HepG2 (cell line): ENCODE results near the gene FAM219A. TPM values are rescaled to one million over a fixed set of nuclear protein-coding genes. Genes with fewer than 3 reads are reported as not detected.

Experiments
- AGO2 ChIP-seq: fragments of 200-400 bp; formaldehyde crosslinking; optimal IDR thresholded peaks from 2 replicates; pipeline ENCODE3; 2017; ENCODE audit warnings: mild to moderate bottlenecking, low read depth, low read length, moderate library complexity
- DZIP1 ChIP-seq: sonication (generic); formaldehyde crosslinking; IDR thresholded peaks from 2 replicates; pipeline ENCODE4 v1.5.0; 2020; ENCODE audit warnings: mild to moderate bottlenecking, missing genetic modification reagents
- EEA1 ChIP-seq: sonication (generic); formaldehyde crosslinking; IDR thresholded peaks from 2 replicates; pipeline ENCODE4 v1.5.1; 2020; ENCODE audit warnings: mild to moderate bottlenecking, missing genetic modification reagents, borderline replicate concordance
- EP300 ChIP-seq, 3 experiments: sonication (generic) in 1 of 3; formaldehyde crosslinking in 1 of 3; IDR thresholded peaks; 2 replicates each; pipeline versions ENCODE4 v1.5.1 to v1.6.1; 2011 to 2020; ENCODE audit warnings: low read depth in 2 of 3, low read length in 2 of 3, borderline replicate concordance in 1 of 3, improper control_type of control experiment in 1 of 3, mild to moderate bottlenecking in 1 of 3, missing genetic modification reagents in 1 of 3, moderate library complexity in 1 of 3
- GATA4 ChIP-seq: sonication (generic); IDR thresholded peaks from 2 replicates; pipeline ENCODE4 v1.6.1; 2016; ENCODE audit warnings: antibody characterized with exemption, low read depth, borderline replicate concordance
- HIVEP1 ChIP-seq: sonication (generic); formaldehyde crosslinking; IDR thresholded peaks from 2 replicates; pipeline ENCODE4 v1.4.0; 2020; ENCODE audit warnings: mild to moderate bottlenecking, missing genetic modification reagents
- SMAD3 ChIP-seq: sonication (generic); formaldehyde crosslinking; IDR thresholded peaks from 2 replicates; pipeline ENCODE4 v1.4.0; 2020; ENCODE audit warnings: missing genetic modification reagents
- SMC3 ChIP-seq: IDR thresholded peaks from 2 replicates; pipeline ENCODE4 v1.6.1; 2011; ENCODE audit warnings: low read length, improper control_type of control experiment
- STAT5B ChIP-seq: sonication (generic); formaldehyde crosslinking; IDR thresholded peaks from 2 replicates; pipeline ENCODE4 v1.4.0; 2020; ENCODE audit warnings: missing genetic modification reagents
- TGIF2 ChIP-seq: IDR thresholded peaks from 2 replicates; pipeline ENCODE4 v1.6.1; 2016; ENCODE audit warnings: control low read depth, missing compliant biosample characterization
- ZBTB2 ChIP-seq: sonication (generic); formaldehyde crosslinking; IDR thresholded peaks from 2 replicates; pipeline ENCODE4 v1.8.0; 2022; ENCODE audit warnings: low read depth, missing genetic modification reagents
- ZBTB7B ChIP-seq: sonication (generic); formaldehyde crosslinking; IDR thresholded peaks from 2 replicates; pipeline ENCODE4 v1.4.0; 2020; ENCODE audit warnings: missing genetic modification reagents
- ZBTB8A ChIP-seq: sonication (generic); formaldehyde crosslinking; IDR thresholded peaks from 2 replicates; pipeline ENCODE4 v1.4.0; 2020; ENCODE audit warnings: mild to moderate bottlenecking, low read depth, missing genetic modification reagents, borderline replicate concordance
- ZKSCAN1 ChIP-seq: fragments of 150-350 bp; IDR thresholded peaks from 2 replicates; pipeline ENCODE4 v1.6.1; 2014; ENCODE audit warnings: low read length
- ZNF275 ChIP-seq: sonication (generic); formaldehyde crosslinking; IDR thresholded peaks from 2 replicates; pipeline ENCODE4 v1.8.0; 2022; ENCODE audit warnings: missing genetic modification reagents, mild to moderate bottlenecking, inconsistent platforms, borderline replicate concordance
- ZNF460 ChIP-seq: sonication (generic); formaldehyde crosslinking; IDR thresholded peaks from 2 replicates; pipeline ENCODE4 v1.5.1; 2020; ENCODE audit warnings: missing genetic modification reagents, mild to moderate bottlenecking, borderline replicate concordance
- ZNF468 ChIP-seq: sonication (generic); formaldehyde crosslinking; IDR thresholded peaks from 2 replicates; pipeline ENCODE4 v1.8.0; 2022; ENCODE audit warnings: mild to moderate bottlenecking, moderate library complexity, missing genetic modification reagents
- ZNF577 ChIP-seq: sonication (generic); formaldehyde crosslinking; IDR thresholded peaks from 2 replicates; pipeline ENCODE4 v1.4.0; 2020; ENCODE audit warnings: mild to moderate bottlenecking, low read depth, missing genetic modification reagents, borderline replicate concordance
- ZNF644 ChIP-seq: IDR thresholded peaks from 2 replicates; pipeline ENCODE4 v1.6.1; 2016; ENCODE audit warnings: low read depth
- ZSCAN25 ChIP-seq: sonication (generic); formaldehyde crosslinking; IDR thresholded peaks from 2 replicates; pipeline ENCODE4 v1.8.0; 2022; ENCODE audit warnings: mild to moderate bottlenecking, missing genetic modification reagents
- polyA plus RNA-seq, 8 experiments: library from polyadenylated mRNA; depleted of rRNA in 3 of 8; stranded (reverse) in 7 of 8; unstranded in 1 of 8; fragments of >200 nt; fragmentation: Illumina TruSeq in 4 of 8; extraction: Trizol in 4 of 8; gene quantifications; 2 replicates each; pipeline versions ENCODE4 v1.2.1 to v1.2.3, GENCODE V29; 2011 to 2016; ENCODE audit warnings: low read depth in 4 of 8, missing spikeins in 1 of 8, mixed read lengths in 1 of 8; ENCODE audit not compliant: insufficient read depth in 1 of 8
- total RNA-seq, 5 experiments: library from RNA; depleted of rRNA; stranded (reverse); fragments of >200 nt; fragmentation: Illumina TruSeq; extraction: Trizol; gene quantifications; 2 replicates each; pipeline ENCODE4 v1.2.3, GENCODE V29; 2016; ENCODE audit warnings: low read depth in 1 of 5
- TF ChIP-seq, protein P1 (sequence below): IDR thresholded peaks from 2 replicates; pipeline ENCODE4 v1.6.1; 2016
- TF ChIP-seq, protein P2 (sequence below): sonication (generic); formaldehyde crosslinking; IDR thresholded peaks from 2 replicates; pipeline ENCODE4 v1.4.0; 2020; ENCODE audit warnings: missing genetic modification reagents

FAM219A gene
- total and polyA plus RNA-seq, 2 of the 13 experiments (the other 11 are each of a cell fraction or from before 2014, with no cell fraction given) = 3.9 to 6.4 TPM

DNA sequence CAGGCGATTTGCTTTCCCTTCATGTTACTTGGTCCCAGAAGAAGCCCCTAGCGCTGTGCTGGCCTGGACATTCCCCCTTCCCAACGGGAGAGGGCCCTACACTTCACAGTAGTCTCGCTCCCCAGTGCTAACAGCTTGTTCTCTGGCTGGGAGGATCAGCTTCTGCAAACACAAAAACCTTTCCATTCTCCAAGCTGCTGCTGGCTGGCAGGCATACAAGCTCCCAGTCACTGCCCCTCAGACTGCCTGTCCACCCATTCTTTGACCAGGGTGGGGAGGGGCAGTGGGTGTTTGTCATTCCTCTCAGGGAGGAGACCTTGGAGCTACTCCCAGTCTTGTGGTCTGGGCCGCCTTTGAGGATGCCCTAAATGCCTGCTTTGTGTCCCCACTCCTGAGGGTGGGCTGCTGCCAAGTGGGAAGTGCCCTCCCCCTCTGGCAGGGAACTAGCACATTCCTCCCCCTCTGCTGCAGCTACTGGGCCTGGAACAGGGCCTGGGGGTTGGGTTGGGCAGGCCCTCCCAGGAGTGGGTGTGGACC, 43.6 kb upstream of the FAM219A start (continued):
- TF ChIP-seq SMC3 = peak; percentile 39; the same call in 1 of the 2 replicates
- TF ChIP-seq ZNF577 (CRISPR knock-in tag) = no peak
- TF ChIP-seq TGIF2 (CRISPR knock-in tag) = no peak
- no peak for TF ChIP-seq ZSCAN25 (CRISPR knock-in tag)
- TF ChIP-seq ZBTB8A (CRISPR knock-in tag) = no peak
- TF ChIP-seq EEA1 (CRISPR knock-in tag) = no peak
- no peak for TF ChIP-seq HIVEP1 (CRISPR knock-in tag)
- no peak for TF ChIP-seq ZNF460 (CRISPR knock-in tag)
- no peak for TF ChIP-seq DZIP1 (CRISPR knock-in tag)
- TF ChIP-seq STAT5B (CRISPR knock-in tag) = no peak
- no peak for TF ChIP-seq AGO2
- TF ChIP-seq GATA4 = no peak
- TF ChIP-seq ZNF644 (CRISPR knock-in tag) = no peak
- TF ChIP-seq, protein P1, sequence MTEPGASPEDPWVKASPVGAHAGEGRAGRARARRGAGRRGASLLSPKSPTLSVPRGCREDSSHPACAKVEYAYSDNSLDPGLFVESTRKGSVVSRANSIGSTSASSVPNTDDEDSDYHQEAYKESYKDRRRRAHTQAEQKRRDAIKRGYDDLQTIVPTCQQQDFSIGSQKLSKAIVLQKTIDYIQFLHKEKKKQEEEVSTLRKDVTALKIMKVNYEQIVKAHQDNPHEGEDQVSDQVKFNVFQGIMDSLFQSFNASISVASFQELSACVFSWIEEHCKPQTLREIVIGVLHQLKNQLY = no peak
- no peak for TF ChIP-seq ZNF468
- TF ChIP-seq ZKSCAN1 = no peak
- no peak for TF ChIP-seq SMAD3 (CRISPR knock-in tag)
- TF ChIP-seq ZNF275 (CRISPR knock-in tag) = no peak
- TF ChIP-seq ZBTB7B = peak; percentile 28; the same call in 1 of the 2 replicates
- TF ChIP-seq EP300 (IDR thresholded peaks at IDR 0.05; ENCODE audit: low read depth in 2 of 2, low read length in 2 of 2) = peak in 1 of 2 experiments; percentile 10; a peak in 1 of 4 replicates
- no peak for TF ChIP-seq EP300 (CRISPR knock-in tag; IDR thresholded peaks at IDR 0.05; ENCODE audit: borderline replicate concordance)
- TF ChIP-seq, protein P2, sequence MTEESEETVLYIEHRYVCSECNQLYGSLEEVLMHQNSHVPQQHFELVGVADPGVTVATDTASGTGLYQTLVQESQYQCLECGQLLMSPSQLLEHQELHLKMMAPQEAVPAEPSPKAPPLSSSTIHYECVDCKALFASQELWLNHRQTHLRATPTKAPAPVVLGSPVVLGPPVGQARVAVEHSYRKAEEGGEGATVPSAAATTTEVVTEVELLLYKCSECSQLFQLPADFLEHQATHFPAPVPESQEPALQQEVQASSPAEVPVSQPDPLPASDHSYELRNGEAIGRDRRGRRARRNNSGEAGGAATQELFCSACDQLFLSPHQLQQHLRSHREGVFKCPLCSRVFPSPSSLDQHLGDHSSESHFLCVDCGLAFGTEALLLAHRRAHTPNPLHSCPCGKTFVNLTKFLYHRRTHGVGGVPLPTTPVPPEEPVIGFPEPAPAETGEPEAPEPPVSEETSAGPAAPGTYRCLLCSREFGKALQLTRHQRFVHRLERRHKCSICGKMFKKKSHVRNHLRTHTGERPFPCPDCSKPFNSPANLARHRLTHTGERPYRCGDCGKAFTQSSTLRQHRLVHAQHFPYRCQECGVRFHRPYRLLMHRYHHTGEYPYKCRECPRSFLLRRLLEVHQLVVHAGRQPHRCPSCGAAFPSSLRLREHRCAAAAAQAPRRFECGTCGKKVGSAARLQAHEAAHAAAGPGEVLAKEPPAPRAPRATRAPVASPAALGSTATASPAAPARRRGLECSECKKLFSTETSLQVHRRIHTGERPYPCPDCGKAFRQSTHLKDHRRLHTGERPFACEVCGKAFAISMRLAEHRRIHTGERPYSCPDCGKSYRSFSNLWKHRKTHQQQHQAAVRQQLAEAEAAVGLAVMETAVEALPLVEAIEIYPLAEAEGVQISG (CRISPR knock-in tag) = no peak
- TF ChIP-seq ZBTB2 (CRISPR knock-in tag) = no peak
